ENCODE measurements around the gene MEF2A. TPM values are rescaled to one million over a fixed set of nuclear protein-coding genes. Genes with fewer than 3 reads are reported as not detected.

The MEF2A gene
- total RNA-seq, 1 experiment from 2014 or later, result 29.6 TPM

- POLR2A ChIA-PET, result no interaction called here
- TF ChIP-seq ZFX (IDR thresholded peaks at IDR 0.05), result no peak
- TF ChIP-seq ATF3 (IDR thresholded peaks at IDR 0.05), result no peak
- no peak for TF ChIP-seq EGR1 (IDR thresholded peaks at IDR 0.05; ENCODE audit: low read depth)
- no peak for TF ChIP-seq CEBPB (IDR thresholded peaks at IDR 0.05; ENCODE audit: low read depth)
- no peak for TF ChIP-seq SRF (IDR thresholded peaks at IDR 0.05; ENCODE audit: low read depth)
- Histone ChIP-seq H3K9me2 (ENCODE audit: insufficient read depth) (no peaks in the 10 kb centered on the region; the same call in 1 of the 2 replicates), H3K9ac (ENCODE audit: low read length) (no peak overlapping the region), H3K79me2 (ENCODE audit: insufficient read depth, low read length) (peaks cover 94% of the 10 kb centered on the region), H4K20me1 (ENCODE audit: insufficient read depth) (no peaks in the 10 kb centered on the region), H3K4me3 (replicated peaks in 1 of 2; ENCODE audit: low read depth in 1 of 2, low read length in 2 of 2) (no peak overlapping the region), H3K4me1 (ENCODE audit: control insufficient read depth in 1 of 2, insufficient read depth in 2 of 2, low read length in 2 of 2) (no peaks in the 10 kb centered on the region), H3K4me2 (ENCODE audit: low read length) (no peak overlapping the region), H3K36me3 (ENCODE audit: control insufficient read depth in 1 of 2, insufficient read depth in 2 of 2, low read length in 2 of 2) (peaks cover 0 to 6% of the 10 kb centered on the region in 2 experiments; a peak in 1 of 4 replicates), H3K9me3 (ENCODE audit: control insufficient read depth in 1 of 2, insufficient read depth in 1 of 2, low read depth in 1 of 2, low read length in 2 of 2) (peaks cover 7 to 11% of the 10 kb centered on the region in 2 experiments; a peak in 2 of 4 replicates), H2AFZ (ENCODE audit: low read depth, low read length, poor library complexity, severe bottlenecking) (no peak overlapping the region), H3K27me3 (ENCODE audit: insufficient read depth, low read length) (no peaks in the 10 kb centered on the region), H3K27ac (ENCODE audit: low read depth, low read length) (no peak overlapping the region)
- CTCF ChIA-PET, result no interaction called here
- intact Hi-C loops (cut with micrococcal nuclease), result no loop called here
- no peak for ATAC-seq
- RAD21 ChIA-PET (ENCODE audit: low non-redundant PET in 1 of 2, low total read pairs in 2 of 2, uncharacterized antibody in 2 of 2, unreplicated experiment in 2 of 2), result no interaction called here
- BruUV-seq (replicated peaks), result no TSS peak
- no peak for DNase-seq (ENCODE audit: low read depth, low spot score)
Observed at GRCh38 chr15:99586121-99586520, 20.3 kb downstream of the MEF2A start.

- intact Hi-C loops (cut with micrococcal nuclease), result no loop called here
- Histone ChIP-seq H3K4me2 (ENCODE audit: low read length) (no peak overlapping the region), H3K9me2 (ENCODE audit: insufficient read depth) (no peaks in the 10 kb centered on the region; the same call in 1 of the 2 replicates), H3K27ac (ENCODE audit: low read depth, low read length) (no peak overlapping the region), H3K27me3 (ENCODE audit: insufficient read depth, low read length) (no peaks in the 10 kb centered on the region), H3K4me3 (replicated peaks in 1 of 2; ENCODE audit: low read depth in 1 of 2, low read length in 2 of 2) (no peak overlapping the region), H3K9ac (ENCODE audit: low read length) (no peak overlapping the region), H2AFZ (ENCODE audit: low read depth, low read length, poor library complexity, severe bottlenecking) (no peak overlapping the region), H3K4me1 (ENCODE audit: control insufficient read depth in 1 of 2, insufficient read depth in 2 of 2, low read length in 2 of 2) (no peaks in the 10 kb centered on the region), H3K79me2 (ENCODE audit: insufficient read depth, low read length) (peaks cover 94% of the 10 kb centered on the region), H4K20me1 (ENCODE audit: insufficient read depth) (no peaks in the 10 kb centered on the region), H3K36me3 (ENCODE audit: control insufficient read depth in 1 of 2, insufficient read depth in 2 of 2, low read length in 2 of 2) (no peaks in the 10 kb centered on the region), H3K9me3 (ENCODE audit: control insufficient read depth in 1 of 2, insufficient read depth in 1 of 2, low read depth in 1 of 2, low read length in 2 of 2) (peaks cover 3 to 11% of the 10 kb centered on the region in 2 experiments; a peak in 2 of 4 replicates)
- no TSS peak for BruUV-seq (replicated peaks)
- ChIA-PET POLR2A (no interaction called here), RAD21 (ENCODE audit: low non-redundant PET in 1 of 2, low total read pairs in 2 of 2, uncharacterized antibody in 2 of 2, unreplicated experiment in 2 of 2) (no interaction called here), CTCF (no interaction called here)
- DNase-seq (ENCODE audit: low read depth, low spot score) (no peak), ATAC-seq (no peak)
- no peak for TF ChIP-seq EGR1 (IDR thresholded peaks at IDR 0.05; ENCODE audit: low read depth)
- TF ChIP-seq SP1 (IDR thresholded peaks at IDR 0.05; ENCODE audit: low read depth), result no peak
- TF ChIP-seq RAD21 (IDR thresholded peaks at IDR 0.05; ENCODE audit: low read depth), result no peak
- no peak for TF ChIP-seq ATF3 (IDR thresholded peaks at IDR 0.05)
- TF ChIP-seq CTCF (IDR thresholded peaks at IDR 0.05 in 2 of 3, conservative IDR thresholded peaks at IDR 0.05 in 1 of 3; ENCODE audit: borderline replicate concordance in 1 of 3, insufficient read depth in 1 of 3, low read depth in 2 of 3, low read length in 2 of 3), result no peak
- TF ChIP-seq SRF (IDR thresholded peaks at IDR 0.05; ENCODE audit: low read depth), result no peak
Observed at GRCh38 chr15:99589801-99590200, 24.0 kb downstream of the MEF2A start.
